Ovary (tissue), 3 donors: ENCODE data around the gene TMEM14C.

ENCODE experiments used
- CTCF ChIP-seq, 3 donors: fragments of 450-650 bp in 2 of 3; fragments of 200-600 bp in 1 of 3; IDR thresholded peaks; one replicate each; pipeline versions ENCODE4 v1.5.1 to v1.8.0; 2016 to 2022; ENCODE audit warnings: antibody characterized with exemption in 3 of 3, mild to moderate bottlenecking in 1 of 3
- EP300 ChIP-seq: sonication (generic); formaldehyde crosslinking; IDR thresholded peaks from one replicate; pipeline ENCODE4 v1.6.1; 2017; ENCODE audit warnings: antibody characterized with exemption
- donor health status: DM: no; HTN: no; CAD: no.

GRCh38 chr6:10720265-10720959 lies 2.5 kb upstream of the TMEM14C start:
- no peak for TF ChIP-seq CTCF (IDR thresholded peaks at IDR 0.05)
- no peak for TF ChIP-seq EP300
